PC-9 (cell line): ENCODE results near the gene TADA3.

Experiments used
- CTCF ChIP-seq: fragments of 200-600 bp; sonication (generic); conservative IDR thresholded peaks from 2 replicates; pipeline ENCODE4 v1.6.1; 2017; ENCODE audit warnings: mixed run types, antibody characterized with exemption, mild to moderate bottlenecking, moderate library complexity
- EZH2 ChIP-seq: fragments of 200-600 bp; sonication (generic); IDR thresholded peaks from 2 replicates; pipeline ENCODE4 v1.8.0; 2017; ENCODE audit warnings: antibody characterized with exemption, low read depth

GRCh38 chr3:9782770-9783169 lies 9.5 kb downstream of the TADA3 start:
- peak; percentile 38 for TF ChIP-seq CTCF
- no peak for TF ChIP-seq EZH2
